BLaER1 (cell line): ENCODE results near the gene DSC1.
A peak's percentile ranks its signal among the peaks of the same experiment; 100 is the strongest.

Experiments
- H3K27ac ChIP-seq: shearing (Covaris generic); formaldehyde crosslinking; 2 replicates; pipeline ENCODE4 v1.8.1; 2022
- H3K27me3 ChIP-seq: shearing (Covaris generic); formaldehyde crosslinking; 2 replicates; pipeline ENCODE4 v1.8.1; 2022
- H3K36me3 ChIP-seq: shearing (Covaris generic); formaldehyde crosslinking; 2 replicates; pipeline ENCODE4 v1.8.1; 2022
- H3K4me1 ChIP-seq: shearing (Covaris generic); formaldehyde crosslinking; 2 replicates; pipeline ENCODE4 v1.8.1; 2022
- H3K4me2 ChIP-seq: shearing (Covaris generic); formaldehyde crosslinking; 2 replicates; pipeline ENCODE4 v1.8.1; 2022
- H3K4me3 ChIP-seq: shearing (Covaris generic); formaldehyde crosslinking; 2 replicates; pipeline ENCODE4 v1.8.1; 2022
- H3K9ac ChIP-seq: shearing (Covaris generic); formaldehyde crosslinking; 2 replicates; pipeline ENCODE4 v1.8.1; 2022
- H3K9me3 ChIP-seq: shearing (Covaris generic); formaldehyde crosslinking; 2 replicates; pipeline ENCODE4 v1.8.1; 2022
- H4K20me1 ChIP-seq: shearing (Covaris generic); formaldehyde crosslinking; 2 replicates; pipeline ENCODE4 v1.8.1; 2022
- Cebpa-rat ChIP-seq: shearing (Covaris generic); IDR thresholded peaks from 2 replicates; pipeline ENCODE4 v1.8.1; 2022

DSC1 gene

GRCh38 chr18:31203794-31204148, 41.1 kb upstream of the DSC1 start:
- H3K4me3 ChIP-seq = no peak overlapping the region
- peak overlapping the region; percentile 43 for H3K27ac ChIP-seq
- H4K20me1 ChIP-seq = no peaks in the 10 kb centered on the region
- H3K9ac ChIP-seq = 0 out of 2 replicates have a peak overlapping the region, but pooled peaks have one; percentile 40
- H3K4me2 ChIP-seq = peak overlapping the region; percentile 64
- no peak for TF ChIP-seq Cebpa-rat
- peaks cover 14% of the 10 kb centered on the region for H3K4me1 ChIP-seq
- H3K36me3 ChIP-seq = no peaks in the 10 kb centered on the region
- H3K27me3 ChIP-seq = no peaks in the 10 kb centered on the region
- no peaks in the 10 kb centered on the region for H3K9me3 ChIP-seq

GRCh38 chr18:31203096-31203793, 40.6 kb upstream of the DSC1 start:
- Histone ChIP-seq H3K27ac (peak overlapping the region; percentile 43), H3K4me2 (peak overlapping the region; percentile 64), H3K36me3 (no peaks in the 10 kb centered on the region), H3K4me3 (no peak overlapping the region), H4K20me1 (no peaks in the 10 kb centered on the region), H3K27me3 (no peaks in the 10 kb centered on the region), H3K9ac (0 out of 2 replicates have a peak overlapping the region, but pooled peaks have one; percentile 40), H3K4me1 (peaks cover 14% of the 10 kb centered on the region), H3K9me3 (no peaks in the 10 kb centered on the region)
- TF ChIP-seq Cebpa-rat = peak; percentile 91

- Histone ChIP-seq H3K4me2 (no peak overlapping the region), H3K27me3 (no peaks in the 10 kb centered on the region), H3K4me3 (no peak overlapping the region), H3K36me3 (no peaks in the 10 kb centered on the region), H3K4me1 (peaks cover 14% of the 10 kb centered on the region), H3K27ac (no peak overlapping the region), H4K20me1 (no peaks in the 10 kb centered on the region), H3K9me3 (no peaks in the 10 kb centered on the region), H3K9ac (no peak overlapping the region)
- TF ChIP-seq Cebpa-rat = no peak
Measured at GRCh38 chr18:31199190-31199769, 36.6 kb upstream of the DSC1 start.

- Histone ChIP-seq H3K9me3 (no peaks in the 10 kb centered on the region), H3K27ac (no peak overlapping the region), H4K20me1 (no peaks in the 10 kb centered on the region), H3K4me2 (no peak overlapping the region), H3K9ac (no peak overlapping the region), H3K36me3 (no peaks in the 10 kb centered on the region), H3K4me3 (no peak overlapping the region), H3K4me1 (peaks cover under 1% of the 10 kb centered on the region; the same call in 1 of the 2 replicates), H3K27me3 (no peaks in the 10 kb centered on the region)
- no peak for TF ChIP-seq Cebpa-rat
Measured at GRCh38 chr18:31197676-31198075, 35.0 kb upstream of the DSC1 start.

GRCh38 chr18:31195063-31195462, 32.4 kb upstream of the DSC1 start:
- Histone ChIP-seq H3K36me3 (no peaks in the 10 kb centered on the region), H3K9me3 (no peaks in the 10 kb centered on the region), H4K20me1 (no peaks in the 10 kb centered on the region), H3K4me1 (no peaks in the 10 kb centered on the region), H3K4me2 (no peak overlapping the region), H3K4me3 (no peak overlapping the region), H3K9ac (no peak overlapping the region), H3K27me3 (no peaks in the 10 kb centered on the region), H3K27ac (no peak overlapping the region)
- no peak for TF ChIP-seq Cebpa-rat

- no peak overlapping the region for H3K4me3 ChIP-seq
Measured at GRCh38 chr18:31192086-31192776, 29.6 kb upstream of the DSC1 start.

GRCh38 chr18:31190919-31191318, 28.3 kb upstream of the DSC1 start:
- H4K20me1 ChIP-seq = no peaks in the 10 kb centered on the region
- TF ChIP-seq Cebpa-rat = no peak
- no peak overlapping the region for H3K4me2 ChIP-seq
- H3K27me3 ChIP-seq = no peaks in the 10 kb centered on the region
- H3K9me3 ChIP-seq = no peaks in the 10 kb centered on the region
- no peak overlapping the region for H3K4me3 ChIP-seq
- H3K9ac ChIP-seq = no peak overlapping the region
- no peaks in the 10 kb centered on the region for H3K36me3 ChIP-seq
- no peaks in the 10 kb centered on the region for H3K4me1 ChIP-seq
- H3K27ac ChIP-seq = no peak overlapping the region

More at GRCh38 chr18:31192086-31192776, 29.6 kb upstream of the DSC1 start:
- no peaks in the 10 kb centered on the region for H3K4me1 ChIP-seq
- no peak overlapping the region for H3K9ac ChIP-seq
- no peaks in the 10 kb centered on the region for H3K36me3 ChIP-seq
- no peaks in the 10 kb centered on the region for H4K20me1 ChIP-seq
- no peak for TF ChIP-seq Cebpa-rat
- H3K27ac ChIP-seq = no peak overlapping the region
- no peaks in the 10 kb centered on the region for H3K27me3 ChIP-seq
- H3K4me2 ChIP-seq = no peak overlapping the region
- no peaks in the 10 kb centered on the region for H3K9me3 ChIP-seq

- Histone ChIP-seq H3K4me3 (no peak overlapping the region), H3K9ac (no peak overlapping the region), H3K4me2 (no peak overlapping the region), H3K27me3 (no peaks in the 10 kb centered on the region), H3K36me3 (no peaks in the 10 kb centered on the region), H3K9me3 (no peaks in the 10 kb centered on the region), H3K4me1 (no peaks in the 10 kb centered on the region), H3K27ac (no peak overlapping the region), H4K20me1 (no peaks in the 10 kb centered on the region)
- no peak for TF ChIP-seq Cebpa-rat
Measured at GRCh38 chr18:31189757-31190156, 27.1 kb upstream of the DSC1 start.

GRCh38 chr18:31185186-31185950, 22.7 kb upstream of the DSC1 start:
- Histone ChIP-seq H3K27me3 (no peaks in the 10 kb centered on the region), H3K4me3 (no peak overlapping the region), H3K9ac (no peak overlapping the region), H3K36me3 (no peaks in the 10 kb centered on the region), H3K4me2 (no peak overlapping the region), H4K20me1 (no peaks in the 10 kb centered on the region), H3K9me3 (no peaks in the 10 kb centered on the region), H3K4me1 (no peaks in the 10 kb centered on the region), H3K27ac (no peak overlapping the region)
- no peak for TF ChIP-seq Cebpa-rat
